K562 (cell line): ENCODE data around the gene MRPL27. TPM values are rescaled to one million over a fixed set of nuclear protein-coding genes. Genes with fewer than 3 reads are reported as not detected.
A peak's percentile ranks its signal among the peaks of the same experiment; 100 is the strongest.

Experiments
- BACH1 ChIP-seq: fragments of 200-800 bp; sonication (Bioruptor generic); IDR thresholded peaks from 2 replicates; pipeline ENCODE4 v1.6.1; 2016; ENCODE audit warnings: missing genetic modification characterization, missing compliant biosample characterization
- CBX2 ChIP-seq: fragments of 200-600 bp; sonication (generic); IDR thresholded peaks from one replicate; pipeline ENCODE4 v1.6.1; 2012; ENCODE audit warnings: mild to moderate bottlenecking, low read length, inconsistent platforms; ENCODE audit not compliant: insufficient read depth, poor library complexity, severe bottlenecking
- CREB1 ChIP-seq, 2 experiments: sonication (generic) in 1 of 2; formaldehyde crosslinking in 1 of 2; IDR thresholded peaks; 2 replicates each; pipeline versions ENCODE4 v1.6.1 to v1.8.0; 2012 to 2022; ENCODE audit warnings: inconsistent platforms in 1 of 2, mild to moderate bottlenecking in 1 of 2, missing genetic modification reagents in 1 of 2, moderate library complexity in 1 of 2
- EP300 ChIP-seq: IDR thresholded peaks from 2 replicates; pipeline ENCODE4 v1.6.1; 2012; ENCODE audit warnings: low read length, improper control_type of control experiment
- ETS1 ChIP-seq: conservative IDR thresholded peaks from 2 replicates; pipeline ENCODE4 v1.6.1; 2011; ENCODE audit warnings: low read depth, mild to moderate bottlenecking, low read length; ENCODE audit not compliant: control insufficient read depth
- FOXK1 ChIP-seq: sonication (generic); formaldehyde crosslinking; IDR thresholded peaks from 2 replicates; pipeline ENCODE4 v1.8.0; 2022; ENCODE audit warnings: missing genetic modification reagents, mild to moderate bottlenecking, borderline replicate concordance
- GABPB1 ChIP-seq: sonication (generic); formaldehyde crosslinking; IDR thresholded peaks from 2 replicates; pipeline ENCODE4 v1.8.0; 2022; ENCODE audit warnings: mild to moderate bottlenecking, missing genetic modification reagents
- MAFF ChIP-seq: IDR thresholded peaks from 2 replicates; pipeline ENCODE4 v1.6.1; 2012; ENCODE audit warnings: low read length, improper control_type of control experiment
- MCM5 ChIP-seq: fragments of 450-650 bp; IDR thresholded peaks from 2 replicates; pipeline ENCODE4 v1.6.1; 2016; ENCODE audit warnings: low read depth
- MLLT1 ChIP-seq, 2 experiments: fragments of 450-650 bp; IDR thresholded peaks; 2 replicates each; pipeline ENCODE4 v1.6.1; 2016
- NELFE ChIP-seq: IDR thresholded peaks from 2 replicates; pipeline ENCODE4 v1.6.1; 2011; ENCODE audit warnings: mild to moderate bottlenecking; ENCODE audit not compliant: insufficient read depth, insufficient read length
- NFRKB ChIP-seq: fragments of 450-650 bp; IDR thresholded peaks from 2 replicates; pipeline ENCODE4 v1.6.1; 2016; ENCODE audit warnings: low read depth
- RBM15 ChIP-seq: fragments of 200-400 bp; formaldehyde crosslinking; IDR thresholded peaks from 2 replicates; pipeline ENCODE4 v1.6.1; 2018; ENCODE audit warnings: mild to moderate bottlenecking, low read length, moderate library complexity; ENCODE audit not compliant: insufficient read depth
- TEAD1 ChIP-seq, 2 experiments: fragments of 450-650 bp in 1 of 2; sonication (generic) in 1 of 2; formaldehyde crosslinking; IDR thresholded peaks; 2 replicates each; pipeline versions ENCODE4 v1.4.0 to v1.8.0; 2020 to 2022; ENCODE audit warnings: mild to moderate bottlenecking in 2 of 2, missing genetic modification reagents in 1 of 2
- U2AF2 ChIP-seq: fragments of 200-400 bp; formaldehyde crosslinking; optimal IDR thresholded peaks from 2 replicates; pipeline ENCODE3; 2017; ENCODE audit warnings: low read depth, mild to moderate bottlenecking, low read length
- ZNF3 ChIP-seq: fragments of 250-450 bp; sonication (Bioruptor Pico); IDR thresholded peaks from 2 replicates; pipeline ENCODE4 v1.5.0; 2021; ENCODE audit warnings: mild to moderate bottlenecking, moderate library complexity
- ZNF395 ChIP-seq: fragments of 200-800 bp; sonication (Bioruptor generic); IDR thresholded peaks from 2 replicates; pipeline ENCODE4 v1.6.1; 2017; ENCODE audit warnings: missing genetic modification characterization, missing compliant biosample characterization
- ZNF408 ChIP-seq: fragments of 250-450 bp; sonication (Bioruptor Pico); IDR thresholded peaks from 2 replicates; pipeline ENCODE4 v1.4.0; 2020; ENCODE audit warnings: low read depth, mild to moderate bottlenecking, moderate library complexity
- ZNF785 ChIP-seq: fragments of 250-450 bp; sonication (Bioruptor Pico); IDR thresholded peaks from 2 replicates; pipeline ENCODE4 v1.4.0; 2020; ENCODE audit warnings: mild to moderate bottlenecking
- polyA plus RNA-seq, 8 experiments: library from polyadenylated mRNA; depleted of rRNA in 4 of 8; stranded (reverse) in 5 of 8; unstranded in 3 of 8; fragments of >200 nt; fragmentation: Nextera tagmentation in 2 of 8; fragmentation: Illumina TruSeq in 1 of 8; extraction: Ambion mirVana in 2 of 8; extraction: Trizol in 1 of 8; gene quantifications; 2 replicates each; pipeline versions ENCODE4 v1.2.1 to v1.2.3, GENCODE V29; 2011 to 2014; ENCODE audit warnings: inconsistent platforms in 1 of 8, missing spikeins in 1 of 8
- total RNA-seq, 7 experiments: library from RNA; depleted of rRNA in 6 of 7; stranded (reverse); fragments of >200 nt in 6 of 7; fragmentation: Illumina TruSeq in 2 of 7; extraction: Trizol in 2 of 7; gene quantifications; 2 replicates each; pipeline versions ENCODE4 v1.2.1 to v1.2.3, GENCODE V29; 2011 to 2021; ENCODE audit warnings: low replicate concordance in 1 of 7
- TF ChIP-seq, protein P1 (sequence below): fragments of 450-650 bp; IDR thresholded peaks from 2 replicates; pipeline ENCODE4 v1.7.1; 2018; ENCODE audit warnings: mild to moderate bottlenecking, low read depth; ENCODE audit not compliant: partially characterized antibody

Gene MRPL27
- total and polyA plus RNA-seq, 9 of the 15 experiments (the other 6 are each of a cell fraction or from before 2014, with no cell fraction given): 96.3 to 401 (median 142) TPM

DNA sequence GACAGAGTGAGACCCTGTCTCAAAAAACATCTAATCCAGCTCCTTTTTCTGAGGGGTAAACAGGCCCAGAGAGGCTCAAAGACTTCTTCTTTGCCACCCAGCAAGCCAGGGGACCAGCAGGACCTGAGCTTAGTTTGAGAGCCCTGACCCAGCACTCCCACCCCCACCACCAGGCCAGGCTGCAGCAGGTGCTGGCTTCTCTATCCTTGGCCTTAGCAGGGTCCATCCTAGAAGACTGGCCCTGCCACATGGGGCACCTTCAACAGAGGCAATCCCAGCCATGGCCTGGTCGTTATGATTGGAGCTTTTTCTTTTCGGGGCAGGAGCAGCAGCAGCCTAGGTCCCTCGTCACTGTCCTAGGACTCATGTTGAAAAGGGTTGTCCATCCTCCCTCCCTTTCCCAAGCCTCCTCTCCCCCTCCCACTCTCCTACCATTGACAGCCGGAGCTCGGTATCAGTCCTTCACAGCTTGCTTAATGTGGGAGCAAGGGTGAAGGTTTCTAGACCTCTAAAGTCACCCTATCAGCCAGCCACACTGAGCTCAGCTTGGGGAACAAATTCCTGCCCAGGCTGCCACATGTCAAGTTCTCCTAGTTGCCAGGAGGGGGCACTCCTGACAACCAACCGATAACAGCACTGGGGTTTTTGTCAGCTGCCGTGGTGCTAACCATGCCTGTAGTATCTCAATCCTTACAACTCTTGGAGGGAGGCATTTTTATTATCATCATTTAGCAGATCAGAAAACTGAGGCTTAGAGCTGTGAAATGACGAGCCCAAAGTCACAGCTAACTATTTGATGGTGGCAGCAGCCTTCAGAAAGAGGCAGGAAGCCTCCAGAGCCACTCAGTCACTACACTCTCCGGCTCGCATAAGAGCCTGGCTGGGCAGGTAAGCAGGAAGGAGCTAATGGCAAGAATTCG, 11.2 kb downstream of the MRPL27 start (continued):
- TF ChIP-seq ZNF408 (CRISPR knock-in tag) (no peak), ZNF785 (CRISPR knock-in tag) (no peak), MAFF (no peak), ETS1 (peak; percentile 31; the same call in 1 of the 2 replicates), FOXK1 (CRISPR knock-in tag) (peak; percentile 72; the same call in 1 of the 2 replicates), TEAD1 (CRISPR knock-in tag; IDR thresholded peaks at IDR 0.05) (peak; percentile 33 to 97; a peak in 2 of 4 replicates), CBX2 (no peak), U2AF2 (no peak), NELFE (no peak), CREB1 (IDR thresholded peaks at IDR 0.05) (peak; percentile 22; the same call in 1 of the 2 replicates), CREB1 (CRISPR knock-in tag; IDR thresholded peaks at IDR 0.05) (peak; percentile 65), MCM5 (no peak), ZNF395 (CRISPR knock-in tag) (peak; percentile 63; the same call in 1 of the 2 replicates), RBM15 (no peak), MLLT1 (IDR thresholded peaks at IDR 0.05) (peak in 1 of 2 experiments; percentile 67; a peak in 2 of 4 replicates), NFRKB (no peak), ZNF3 (CRISPR knock-in tag) (no peak), GABPB1 (peak; percentile 64), BACH1 (no peak), EP300 (peak; percentile 75; the same call in 1 of the 2 replicates)
- TF ChIP-seq, protein P1, sequence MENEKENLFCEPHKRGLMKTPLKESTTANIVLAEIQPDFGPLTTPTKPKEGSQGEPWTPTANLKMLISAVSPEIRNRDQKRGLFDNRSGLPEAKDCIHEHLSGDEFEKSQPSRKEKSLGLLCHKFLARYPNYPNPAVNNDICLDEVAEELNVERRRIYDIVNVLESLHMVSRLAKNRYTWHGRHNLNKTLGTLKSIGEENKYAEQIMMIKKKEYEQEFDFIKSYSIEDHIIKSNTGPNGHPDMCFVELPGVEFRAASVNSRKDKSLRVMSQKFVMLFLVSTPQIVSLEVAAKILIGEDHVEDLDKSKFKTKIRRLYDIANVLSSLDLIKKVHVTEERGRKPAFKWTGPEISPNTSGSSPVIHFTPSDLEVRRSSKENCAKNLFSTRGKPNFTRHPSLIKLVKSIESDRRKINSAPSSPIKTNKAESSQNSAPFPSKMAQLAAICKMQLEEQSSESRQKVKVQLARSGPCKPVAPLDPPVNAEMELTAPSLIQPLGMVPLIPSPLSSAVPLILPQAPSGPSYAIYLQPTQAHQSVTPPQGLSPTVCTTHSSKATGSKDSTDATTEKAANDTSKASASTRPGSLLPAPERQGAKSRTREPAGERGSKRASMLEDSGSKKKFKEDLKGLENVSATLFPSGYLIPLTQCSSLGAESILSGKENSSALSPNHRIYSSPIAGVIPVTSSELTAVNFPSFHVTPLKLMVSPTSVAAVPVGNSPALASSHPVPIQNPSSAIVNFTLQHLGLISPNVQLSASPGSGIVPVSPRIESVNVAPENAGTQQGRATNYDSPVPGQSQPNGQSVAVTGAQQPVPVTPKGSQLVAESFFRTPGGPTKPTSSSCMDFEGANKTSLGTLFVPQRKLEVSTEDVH: peak; percentile 34
